Esophagus squamous epithelium (tissue), 5 donors: ENCODE measurements around the gene P2RY6. TPM values are rescaled to one million over a fixed set of nuclear protein-coding genes. Genes with fewer than 3 reads are reported as not detected.
A peak's percentile ranks its signal among the peaks of the same experiment; 100 is the strongest.

ENCODE experiments used
- DNase-seq: peaks from one replicate; lab custom pipeline; 2025; lab: John Stamatoyannopoulos, UW
- H3K27ac ChIP-seq, 4 donors: fragments of 200-600 bp; sonication (generic); one replicate each; pipeline ENCODE4 v1.5.1; 2016 to 2019; ENCODE audit warnings: mild to moderate bottlenecking in 1 of 4
- H3K27me3 ChIP-seq, 4 donors: fragments of 200-600 bp; sonication (generic); 1 replicate in 3 of 4; 2 replicates in 1 of 4; pipeline versions ENCODE4 v1.5.1 to v1.6.0; 2017 to 2021; ENCODE audit warnings: antibody characterized with exemption in 1 of 4
- H3K36me3 ChIP-seq, 3 donors: fragments of 200-600 bp; sonication (generic); one replicate each; pipeline ENCODE4 v1.5.1; 2016 to 2019
- H3K4me1 ChIP-seq, 3 donors: fragments of 200-600 bp; sonication (generic); one replicate each; pipeline ENCODE4 v1.5.1; 2017 to 2019
- H3K4me3 ChIP-seq, 4 donors: fragments of 200-600 bp; sonication (generic); 1 replicate in 3 of 4; 2 replicates in 1 of 4; pipeline ENCODE4 v1.5.1; 2016 to 2019; ENCODE audit warnings: mild to moderate bottlenecking in 2 of 4, moderate library complexity in 1 of 4
- H3K9me3 ChIP-seq, 3 donors: fragments of 200-600 bp; sonication (generic); one replicate each; pipeline ENCODE4 v1.5.1; 2016 to 2019
- POLR2A ChIP-seq, 4 donors: fragments of 450-650 bp; IDR thresholded peaks; one replicate each; pipeline ENCODE4 v1.6.1; 2017; ENCODE audit warnings: antibody characterized with exemption in 4 of 4, mild to moderate bottlenecking in 4 of 4, moderate library complexity in 3 of 4
- WGBS, 2 donors: methylation state at CpG; one replicate each; pipeline ENCODE4 v1.1.5; 2018; 5-methylcytosine and 5-hydroxymethylcytosine counted together
- intact Hi-C: fragments of 100-400 bp; cut with DNase I; formaldehyde crosslinking; loops from one replicate; pipeline ENCODE4 v1.15.0; 2022
- total RNA-seq, 4 donors: library from RNA; depleted of rRNA; stranded (reverse); fragments of >200 nt; gene quantifications; one replicate each; pipeline ENCODE4 v1.1.0, GENCODE V29; 2016
- TF ChIP-seq, protein P1 (sequence below), 6 experiments: fragments of 450-650 bp in 4 of 6; fragments of 200-600 bp in 2 of 6; sonication (generic) in 2 of 6; IDR thresholded peaks; one replicate each; pipeline ENCODE4 v1.5.1; 2016 to 2019; ENCODE audit warnings: antibody characterized with exemption in 6 of 6, mild to moderate bottlenecking in 4 of 6, moderate library complexity in 4 of 6
- donor health status: DM: yes; HTN: yes; CAD: no.

Gene P2RY6
- total RNA-seq, 4 donors from 2014 or later = 0.26 to 3.6 (median 1.3) TPM

DNA sequence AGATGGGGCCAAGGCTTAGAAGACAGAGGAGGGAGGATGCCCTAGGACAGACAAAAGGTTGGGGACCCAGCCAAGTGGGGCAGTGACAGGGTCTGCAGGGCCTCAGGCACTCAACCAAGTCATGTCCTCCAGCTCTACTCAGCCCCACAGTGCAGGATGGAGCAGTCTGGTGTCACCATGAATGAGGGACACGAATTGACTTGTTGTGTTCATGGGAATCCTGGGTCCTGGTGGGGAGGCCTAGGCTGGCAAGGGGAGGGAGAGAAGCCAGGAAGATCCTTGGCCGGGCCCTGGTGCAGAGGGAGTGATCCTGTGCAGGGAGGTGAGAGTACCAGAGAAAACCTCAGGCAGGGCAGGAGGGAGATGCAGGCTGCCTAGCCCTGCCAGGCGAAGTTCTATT, 12.0 kb downstream of the P2RY6 start:
- no peak for DNase-seq
- WGBS, 2 donors = 70 to 100% methylated on average over 1 to 3 of the region's 3 CpGs
- H3K9me3 ChIP-seq = no peaks in the 10 kb centered on the region
- no peaks in the 10 kb centered on the region for H3K27me3 ChIP-seq
- TF ChIP-seq POLR2A (IDR thresholded peaks at IDR 0.05) = no peak
- TF ChIP-seq, protein P1, sequence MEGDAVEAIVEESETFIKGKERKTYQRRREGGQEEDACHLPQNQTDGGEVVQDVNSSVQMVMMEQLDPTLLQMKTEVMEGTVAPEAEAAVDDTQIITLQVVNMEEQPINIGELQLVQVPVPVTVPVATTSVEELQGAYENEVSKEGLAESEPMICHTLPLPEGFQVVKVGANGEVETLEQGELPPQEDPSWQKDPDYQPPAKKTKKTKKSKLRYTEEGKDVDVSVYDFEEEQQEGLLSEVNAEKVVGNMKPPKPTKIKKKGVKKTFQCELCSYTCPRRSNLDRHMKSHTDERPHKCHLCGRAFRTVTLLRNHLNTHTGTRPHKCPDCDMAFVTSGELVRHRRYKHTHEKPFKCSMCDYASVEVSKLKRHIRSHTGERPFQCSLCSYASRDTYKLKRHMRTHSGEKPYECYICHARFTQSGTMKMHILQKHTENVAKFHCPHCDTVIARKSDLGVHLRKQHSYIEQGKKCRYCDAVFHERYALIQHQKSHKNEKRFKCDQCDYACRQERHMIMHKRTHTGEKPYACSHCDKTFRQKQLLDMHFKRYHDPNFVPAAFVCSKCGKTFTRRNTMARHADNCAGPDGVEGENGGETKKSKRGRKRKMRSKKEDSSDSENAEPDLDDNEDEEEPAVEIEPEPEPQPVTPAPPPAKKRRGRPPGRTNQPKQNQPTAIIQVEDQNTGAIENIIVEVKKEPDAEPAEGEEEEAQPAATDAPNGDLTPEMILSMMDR (IDR thresholded peaks at IDR 0.05) = no peak
- H3K4me3 ChIP-seq = no peak overlapping the region
- intact Hi-C loops = no loop called here
- no peaks in the 10 kb centered on the region for H3K36me3 ChIP-seq
- H3K27ac ChIP-seq = no peak overlapping the region
- peaks cover 5 to 32% (median 27%) of the 10 kb centered on the region in 3 donors for H3K4me1 ChIP-seq

DNA sequence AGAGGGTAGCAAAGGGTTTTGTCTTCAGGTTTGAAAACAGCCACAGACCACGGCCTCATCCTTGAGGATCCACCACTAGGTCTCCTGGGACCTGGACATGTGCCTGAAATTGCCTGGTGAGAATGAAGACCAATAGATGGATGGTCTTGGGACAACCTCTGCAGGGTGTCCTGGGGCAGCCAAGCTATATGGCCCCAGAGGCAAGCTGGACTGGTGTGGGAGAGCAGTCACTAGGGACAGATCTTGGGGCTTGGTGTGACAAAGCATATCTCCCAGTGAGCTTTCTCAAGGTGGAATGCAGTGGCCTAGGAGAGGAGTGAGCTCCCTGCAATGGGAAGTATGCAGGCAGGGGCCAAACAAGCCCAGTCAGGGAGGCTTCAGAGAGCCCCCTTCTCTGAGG, 13.6 kb downstream of the P2RY6 start:
- H3K4me1 ChIP-seq = peaks cover 5 to 40% (median 35%) of the 10 kb centered on the region in 3 donors
- no peak for TF ChIP-seq POLR2A (IDR thresholded peaks at IDR 0.05)
- TF ChIP-seq, protein P1 (IDR thresholded peaks at IDR 0.05) = no peak
- H3K27ac ChIP-seq = no peak overlapping the region
- H3K9me3 ChIP-seq = no peaks in the 10 kb centered on the region
- H3K4me3 ChIP-seq = no peak overlapping the region
- DNase-seq = no peak
- H3K27me3 ChIP-seq = no peaks in the 10 kb centered on the region
- intact Hi-C loops = no loop called here
- no peaks in the 10 kb centered on the region for H3K36me3 ChIP-seq
- WGBS, 2 donors = 50% methylated on average over 1 of the region's 1 CpG; no CpG with 5 or more reads in 1 of the 2 donors

DNA sequence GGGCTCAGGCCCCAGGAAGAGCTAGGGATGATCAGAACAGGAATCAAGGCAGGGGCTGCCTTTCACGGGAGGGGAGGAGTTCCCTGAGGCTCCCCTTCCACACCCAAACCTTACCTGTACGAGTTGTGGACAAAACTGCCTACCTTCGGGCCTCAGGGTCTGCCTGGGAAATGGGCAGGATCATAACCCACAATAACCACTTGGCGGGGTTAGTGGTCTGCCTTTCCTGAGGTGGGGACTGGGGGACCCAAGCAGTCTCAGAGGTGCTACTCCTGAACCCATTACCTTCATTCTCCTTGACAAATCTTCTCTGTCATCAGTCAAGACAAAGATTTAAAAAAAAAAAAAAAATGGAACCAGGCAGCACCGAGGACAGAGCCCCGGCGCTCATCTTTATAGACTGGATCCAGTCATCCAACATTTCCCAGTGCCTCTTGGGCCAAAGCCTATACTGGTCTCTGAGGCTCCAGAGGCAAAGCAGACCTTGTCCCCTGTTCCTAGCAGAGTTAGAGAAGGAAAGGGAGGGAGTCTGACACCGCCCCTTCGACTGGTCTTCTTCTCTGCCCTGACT, 14.2 kb downstream of the P2RY6 start:
- DNase-seq = no peak
- Histone ChIP-seq H3K9me3 (no peaks in the 10 kb centered on the region), H3K36me3 (no peaks in the 10 kb centered on the region), H3K4me1 (peaks cover 5 to 40% (median 35%) of the 10 kb centered on the region in 3 donors), H3K27me3 (no peaks in the 10 kb centered on the region), H3K4me3 (no peak overlapping the region), H3K27ac (no peak overlapping the region)
- 87 to 91% methylated on average over 6 to 9 of the region's 9 CpGs for WGBS, 2 donors
- TF ChIP-seq POLR2A (IDR thresholded peaks at IDR 0.05) = no peak
- TF ChIP-seq, protein P1 (IDR thresholded peaks at IDR 0.05) = no peak
- intact Hi-C loops = no loop called here

DNA sequence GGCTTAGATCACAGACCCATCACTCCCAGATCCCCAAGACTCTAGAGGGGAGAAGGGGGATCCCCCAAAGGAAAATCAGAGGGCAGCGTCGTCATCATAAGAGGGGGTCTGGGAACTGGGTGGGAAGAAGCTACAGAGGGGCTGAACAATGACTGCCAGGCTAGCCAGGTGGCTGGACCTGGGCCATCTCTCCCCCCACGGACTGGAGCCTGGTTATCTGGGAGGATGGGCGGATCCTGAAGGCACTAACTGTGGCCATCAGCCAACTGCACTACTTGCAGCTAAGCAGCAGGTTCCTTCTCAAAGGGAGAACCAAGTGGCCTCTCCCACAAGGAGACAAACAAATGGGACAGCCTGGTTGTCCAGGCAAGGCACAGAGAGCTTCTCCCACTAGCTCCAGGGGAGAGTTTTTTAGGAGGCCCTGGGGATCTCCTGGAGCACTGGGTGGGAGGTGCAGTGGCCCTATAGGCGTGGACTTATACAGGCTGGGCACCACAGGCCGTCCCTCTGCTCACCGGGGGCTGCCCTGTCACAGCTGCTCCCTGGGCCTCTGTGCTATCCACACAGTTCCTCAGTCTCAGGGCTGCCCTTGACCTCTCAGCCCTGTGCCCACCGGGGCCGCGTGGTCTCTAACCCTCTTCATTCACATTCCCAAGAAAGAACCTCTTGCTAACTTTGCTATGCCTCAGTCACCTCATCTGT, 15.4 kb downstream of the P2RY6 start:
- no peaks in the 10 kb centered on the region for H3K9me3 ChIP-seq
- TF ChIP-seq, protein P1 (IDR thresholded peaks at IDR 0.05) = no peak
- TF ChIP-seq POLR2A (IDR thresholded peaks at IDR 0.05) = no peak
- WGBS, 2 donors = 82% methylated on average over 7 of the region's 10 CpGs; no CpG with 5 or more reads in 1 of the 2 donors
- intact Hi-C loops = no loop called here
- no peak overlapping the region for H3K4me3 ChIP-seq
- no peaks in the 10 kb centered on the region for H3K27me3 ChIP-seq
- H3K4me1 ChIP-seq = peaks cover 5 to 46% (median 35%) of the 10 kb centered on the region in 3 donors
- no peak for DNase-seq
- H3K36me3 ChIP-seq = no peaks in the 10 kb centered on the region
- peak overlapping the region in 2 of 4 donors; percentile 17 to 78 for H3K27ac ChIP-seq

DNA sequence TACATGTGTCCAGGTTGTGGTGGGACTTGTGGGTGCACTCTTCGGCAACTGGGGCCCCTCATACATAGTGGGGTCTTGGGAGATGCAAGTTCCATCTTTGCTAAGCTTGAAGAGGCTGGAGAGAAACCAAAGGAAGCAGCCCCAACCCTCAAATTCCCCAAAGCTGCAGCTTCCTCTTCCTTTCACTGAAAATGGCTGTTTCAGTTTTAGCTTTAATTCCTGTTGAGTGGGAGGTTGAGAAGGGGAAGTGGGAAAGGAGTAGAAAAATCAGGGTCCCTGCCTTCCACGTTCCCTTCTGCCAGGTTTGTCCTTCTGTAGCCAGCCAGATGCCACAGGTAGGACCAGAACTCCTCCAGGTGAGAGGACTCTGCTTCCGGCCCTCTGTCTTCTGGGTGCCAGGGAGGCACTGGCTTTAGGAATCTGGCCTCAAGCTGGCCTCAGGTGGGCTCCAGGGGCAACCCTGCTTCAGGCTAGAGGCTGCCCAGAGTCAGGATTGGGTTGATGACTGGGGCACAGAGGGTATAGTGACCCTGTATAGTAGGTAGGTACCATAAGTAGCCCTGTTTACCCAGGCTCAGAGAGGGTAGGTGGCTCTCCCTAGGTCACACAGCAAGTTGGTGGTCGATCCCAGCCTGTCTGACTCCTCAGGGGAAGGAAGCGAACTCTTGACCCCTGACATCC, 16.2 kb downstream of the P2RY6 start:
- intact Hi-C loops = no loop called here
- H3K27ac ChIP-seq = peak overlapping the region; percentile 12 to 78 (median 52)
- no peak overlapping the region for H3K4me3 ChIP-seq
- no peak for DNase-seq
- no peak for TF ChIP-seq POLR2A (IDR thresholded peaks at IDR 0.05)
- TF ChIP-seq, protein P1 (IDR thresholded peaks at IDR 0.05) = no peak
- no peaks in the 10 kb centered on the region for H3K27me3 ChIP-seq
- no peaks in the 10 kb centered on the region for H3K36me3 ChIP-seq
- no peaks in the 10 kb centered on the region for H3K9me3 ChIP-seq
- WGBS, 2 donors = 48 to 67% methylated on average over 2 to 4 of the region's 5 CpGs
- peaks cover 5 to 43% (median 30%) of the 10 kb centered on the region in 3 donors for H3K4me1 ChIP-seq
